OCI-LY7 (cell line): ENCODE measurements around the gene USH2A. TPM values are rescaled to one million over a fixed set of nuclear protein-coding genes. Genes with fewer than 3 reads are reported as not detected.

ENCODE experiments used
- BruUV-seq: library from RNA; stranded (reverse); fragments of 400-500 nt; replicated peaks from 2 replicates; lab custom pipeline; 2021; lab: Mats Ljungman, UMichigan
- CTCF ChIA-PET: fragments of 300-600 bp; sonication (Branson Sonifier 250); formaldehyde crosslinking; loops from one replicate; lab custom pipeline; 2022; ENCODE audit warnings: antibody characterized with exemption; ENCODE audit not compliant: unreplicated experiment; lab: Charles Lee
- POLR2A ChIA-PET: fragments of 300-600 bp; sonication (Branson Sonifier 250); formaldehyde crosslinking; loops from one replicate; lab custom pipeline; 2022; ENCODE audit warnings: antibody characterized with exemption; lab: Charles Lee
- DNase-seq: peaks from one replicate; pipeline ENCODE4 v3.0.0-alpha.2; 2015; ENCODE audit warnings: low spot score
- H2AFZ ChIP-seq: fragments of 200-600 bp; sonication (generic), shearing (Covaris generic); 2 replicates; pipeline ENCODE4 v1.6.1; 2014; ENCODE audit warnings: mild to moderate bottlenecking, antibody characterized with exemption, low read length, moderate library complexity
- H3K27ac ChIP-seq: fragments of 200-600 bp; sonication (generic); 2 replicates; pipeline ENCODE4 v1.5.1; 2014; ENCODE audit warnings: mixed run types, low read depth, mild to moderate bottlenecking, moderate library complexity, low read length, inconsistent platforms; ENCODE audit not compliant: poor library complexity, severe bottlenecking
- H3K36me3 ChIP-seq: fragments of 200-600 bp; sonication (generic); 2 replicates; pipeline ENCODE4 v1.6.1; 2014; ENCODE audit warnings: mild to moderate bottlenecking, antibody characterized with exemption, low read length, moderate library complexity, mixed read lengths; ENCODE audit not compliant: insufficient read depth
- H3K4me1 ChIP-seq: fragments of 200-600 bp; sonication (generic); 2 replicates; pipeline ENCODE4 v1.5.1; 2014; ENCODE audit warnings: mild to moderate bottlenecking, low read length; ENCODE audit not compliant: insufficient read depth, poor library complexity, severe bottlenecking
- H3K4me2 ChIP-seq: fragments of 200-600 bp; sonication (generic); 2 replicates; pipeline ENCODE4 v1.6.1; 2014; ENCODE audit warnings: mild to moderate bottlenecking, low read length
- H3K4me3 ChIP-seq: fragments of 200-600 bp; sonication (generic); 2 replicates; pipeline ENCODE4 v1.5.1; 2014; ENCODE audit warnings: mild to moderate bottlenecking, low read depth, low read length; ENCODE audit not compliant: poor library complexity, severe bottlenecking
- H3K79me2 ChIP-seq: fragments of 200-600 bp; sonication (generic); 2 replicates; pipeline ENCODE4 v1.6.1; 2016; ENCODE audit warnings: low read depth, mild to moderate bottlenecking, low read length, moderate library complexity, mixed read lengths; ENCODE audit not compliant: insufficient read depth
- H3K9me2 ChIP-seq: fragments of 200-600 bp; sonication (generic); 2 replicates; pipeline ENCODE4 v1.6.1; 2016; ENCODE audit warnings: mild to moderate bottlenecking, low read length, mixed read lengths; ENCODE audit not compliant: insufficient read depth
- H3K9me3 ChIP-seq: fragments of 200-600 bp; sonication (generic); 2 replicates; pipeline ENCODE4 v1.6.1; 2014; ENCODE audit warnings: mild to moderate bottlenecking, mixed run types, low read length, mixed read lengths
- H4K20me1 ChIP-seq: fragments of 200-600 bp; sonication (generic); 2 replicates; pipeline ENCODE4 v1.6.1; 2014; ENCODE audit warnings: mild to moderate bottlenecking, antibody characterized with exemption, low read length, moderate library complexity, mixed read lengths; ENCODE audit not compliant: insufficient read depth
- CTCF ChIP-seq: fragments of 200-600 bp; sonication (generic); conservative IDR thresholded peaks from 2 replicates; pipeline ENCODE4 v1.5.1; 2014; ENCODE audit warnings: mild to moderate bottlenecking, antibody characterized with exemption, low read length, moderate library complexity, mixed read lengths
- EZH2phosphoT487 ChIP-seq: fragments of 200-600 bp; sonication (generic); IDR thresholded peaks from 2 replicates; pipeline ENCODE4 v1.6.1; 2018; ENCODE audit warnings: low read depth, borderline replicate concordance, mild to moderate bottlenecking, mixed run types, antibody characterized with exemption, low read length, moderate library complexity, mixed read lengths
- intact Hi-C: fragments of 100-400 bp; cut with micrococcal nuclease; formaldehyde crosslinking; loops from one replicate; pipeline ENCODE4 v1.10.0; 2022; ENCODE audit not compliant: unreplicated experiment
- total RNA-seq, 2 experiments: library from RNA; depleted of rRNA in 1 of 2; stranded (reverse); fragments of >200 nt in 1 of 2; shearing (Covaris generic) in 1 of 2; gene quantifications; 2 replicates each; pipeline ENCODE4 v1.2.3, GENCODE V29; 2014 to 2022

The USH2A gene
- total RNA-seq, 2 experiments from 2014 or later, result not detected

DNA sequence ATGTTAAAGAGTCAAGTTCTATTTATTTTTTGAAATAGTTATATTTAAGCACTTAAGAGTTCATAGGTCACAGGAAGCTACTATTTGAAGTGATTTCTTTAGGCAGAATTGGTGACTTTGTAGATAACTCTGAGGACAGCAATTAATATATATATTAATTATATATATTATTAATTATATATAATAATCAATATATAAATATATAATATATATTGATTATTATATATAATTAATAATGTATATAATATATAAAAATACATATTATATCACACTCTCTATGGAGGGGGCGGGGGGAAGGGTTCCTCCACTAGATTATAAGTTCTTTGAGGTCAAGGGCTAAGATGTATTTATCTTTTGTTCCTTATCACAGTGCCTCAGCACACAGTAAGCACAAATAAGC lies 547.5 kb downstream of the USH2A start:
- H3K4me2 ChIP-seq, result no peak overlapping the region
- H3K9me3 ChIP-seq, result no peaks in the 10 kb centered on the region
- H4K20me1 ChIP-seq, result no peaks in the 10 kb centered on the region
- no peak overlapping the region for H2AFZ ChIP-seq
- no peak for TF ChIP-seq CTCF
- TF ChIP-seq EZH2phosphoT487, result no peak
- intact Hi-C loops, result no loop called here
- no peaks in the 10 kb centered on the region for H3K4me1 ChIP-seq
- H3K79me2 ChIP-seq, result no peaks in the 10 kb centered on the region
- BruUV-seq, result no TSS peak
- H3K4me3 ChIP-seq, result no peak overlapping the region
- H3K27ac ChIP-seq, result no peak overlapping the region
- CTCF ChIA-PET, result no interaction called here
- no peaks in the 10 kb centered on the region for H3K9me2 ChIP-seq
- POLR2A ChIA-PET, result interaction anchor here (0.7 kb wide), 1 partner anchor 1960 kb away, joined by 3 read pairs; no protein-coding TSS in a partner anchor
- no peak for DNase-seq
- H3K36me3 ChIP-seq, result no peaks in the 10 kb centered on the region

- Histone ChIP-seq H3K4me1 (no peaks in the 10 kb centered on the region), H2AFZ (no peak overlapping the region), H3K79me2 (no peaks in the 10 kb centered on the region), H3K9me3 (no peaks in the 10 kb centered on the region), H3K27ac (no peak overlapping the region), H3K36me3 (no peaks in the 10 kb centered on the region), H3K9me2 (no peaks in the 10 kb centered on the region), H3K4me3 (no peak overlapping the region), H3K4me2 (no peak overlapping the region), H4K20me1 (no peaks in the 10 kb centered on the region)
- DNase-seq, result no peak
- intact Hi-C loops, result no loop called here
- ChIA-PET POLR2A (interaction anchor here (0.6 to 0.7 kb wide), 2 partner anchors 112 to 1959 kb away, joined by 3 to 4 read pairs; no protein-coding TSS in a partner anchor), CTCF (no interaction called here)
- no peak for TF ChIP-seq EZH2phosphoT487
- no peak for TF ChIP-seq CTCF
- no TSS peak for BruUV-seq
These were observed 548.0 kb downstream of the USH2A start for GRCh38 chr1:215875236-215875635.

GRCh38 chr1:215872658-215873057 lies 550.6 kb downstream of the USH2A start:
- ChIA-PET POLR2A (interaction anchor here (0.6 to 0.7 kb wide), 2 partner anchors 28 to 54 kb away, joined by 3 to 6 read pairs; no protein-coding TSS in a partner anchor), CTCF (no interaction called here)
- Histone ChIP-seq H3K4me1 (no peaks in the 10 kb centered on the region), H3K27ac (no peak overlapping the region), H2AFZ (no peak overlapping the region), H3K79me2 (no peaks in the 10 kb centered on the region), H3K4me2 (no peak overlapping the region), H4K20me1 (no peaks in the 10 kb centered on the region), H3K9me3 (no peaks in the 10 kb centered on the region), H3K4me3 (no peak overlapping the region), H3K36me3 (no peaks in the 10 kb centered on the region), H3K9me2 (no peaks in the 10 kb centered on the region)
- BruUV-seq, result no TSS peak
- DNase-seq, result no peak
- TF ChIP-seq CTCF (no peak), EZH2phosphoT487 (no peak)
- intact Hi-C loops, result no loop called here
